Skin epidermis (tissue), 12 donors: Measurements from ENCODE around the gene RUNX2.

ENCODE experiments used
- H3K27ac ChIP-seq, 21 experiments: fragments of 200-600 bp; sonication (generic) in 11 of 21; one replicate each; pipeline ENCODE4 v1.5.0; 2020; ENCODE audit warnings: mild to moderate bottlenecking in 3 of 21, inconsistent platforms in 2 of 21, moderate library complexity in 2 of 21
- H3K4me3 ChIP-seq, 7 experiments: fragments of 200-600 bp; sonication (generic) in 2 of 7; one replicate each; pipeline ENCODE4 v1.5.0; 2020; ENCODE audit warnings: inconsistent platforms in 2 of 7, mild to moderate bottlenecking in 2 of 7, moderate library complexity in 1 of 7

The RUNX2 gene

GRCh38 chr6:45426251-45426650 lies 98.1 kb downstream of the RUNX2 start:
- no peak overlapping the region for H3K4me3 ChIP-seq
- H3K27ac ChIP-seq = peak overlapping the region in 4 of 21 experiments; percentile 1 to 95 (median 57)

DNA sequence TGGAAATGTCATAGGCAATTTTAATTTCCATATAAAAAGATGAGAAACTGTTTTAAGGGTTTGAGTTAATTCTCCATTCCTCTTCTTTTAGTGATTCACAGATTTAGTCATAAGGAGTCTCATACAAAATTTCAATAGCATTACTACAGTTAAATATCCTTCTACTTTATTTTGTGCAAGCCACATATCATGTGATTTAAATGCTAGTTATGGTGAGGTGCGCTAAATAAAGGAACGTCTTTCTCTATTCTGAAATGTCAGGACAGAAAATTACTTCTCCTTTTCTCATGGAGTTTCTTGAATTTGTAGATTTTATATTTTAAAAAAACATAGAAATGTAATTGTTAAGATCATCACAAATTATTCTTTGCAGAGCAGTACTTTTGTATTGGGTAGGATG lies 99.6 kb downstream of the RUNX2 start:
- peak overlapping the region in 5 of 21 experiments; percentile 8 to 27 (median 9) for H3K27ac ChIP-seq
- no peak overlapping the region for H3K4me3 ChIP-seq

GRCh38 chr6:45428727-45429126 lies 100.6 kb downstream of the RUNX2 start:
- no peak overlapping the region for H3K27ac ChIP-seq
- H3K4me3 ChIP-seq = no peak overlapping the region

DNA sequence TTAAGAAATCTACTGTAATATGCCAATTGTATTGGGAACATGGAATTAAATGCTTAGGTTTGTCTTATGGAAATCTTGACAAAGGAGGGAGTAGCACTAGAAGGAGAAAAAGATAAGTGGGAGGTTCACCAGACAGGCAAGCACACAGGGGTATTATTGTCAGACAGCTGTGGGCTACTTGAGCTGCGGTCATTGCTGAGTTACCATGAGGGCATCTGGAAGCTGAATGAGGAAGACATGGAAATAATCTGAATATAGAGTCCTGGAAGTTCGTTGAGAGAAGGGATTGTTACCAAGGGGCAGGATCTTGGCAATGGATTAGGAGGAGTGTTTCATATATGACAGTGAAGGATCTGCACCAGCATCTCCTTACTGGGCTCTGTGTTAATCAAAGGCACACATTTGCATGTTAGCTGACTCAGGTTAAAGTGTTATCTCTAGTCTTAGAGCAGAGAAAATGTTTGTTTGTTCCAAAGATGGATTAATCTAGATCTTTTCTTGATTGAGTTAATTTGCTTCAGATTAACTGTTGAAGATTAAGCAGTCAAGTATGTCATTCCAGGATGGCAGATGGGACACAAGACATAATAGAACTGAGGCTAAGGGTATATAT lies 102.6 kb downstream of the RUNX2 start:
- peak overlapping the region in 1 of 21 experiments; percentile 67 for H3K27ac ChIP-seq
- H3K4me3 ChIP-seq = no peak overlapping the region

GRCh38 chr6:45431317-45432065 lies 103.4 kb downstream of the RUNX2 start:
- Histone ChIP-seq H3K27ac (peak overlapping the region in 1 of 21 experiments; percentile 67), H3K4me3 (no peak overlapping the region)

- peak overlapping the region in 2 of 21 experiments; percentile 49 to 51 for H3K27ac ChIP-seq
- no peak overlapping the region for H3K4me3 ChIP-seq
Observed at GRCh38 chr6:45432977-45433376, 104.8 kb downstream of the RUNX2 start.

GRCh38 chr6:45433533-45434380 lies 105.6 kb downstream of the RUNX2 start:
- H3K4me3 ChIP-seq = no peak overlapping the region
- peak overlapping the region in 4 of 21 experiments; percentile 3 to 67 (median 32) for H3K27ac ChIP-seq

- no peak overlapping the region for H3K4me3 ChIP-seq
- H3K27ac ChIP-seq = peak overlapping the region in 4 of 21 experiments; percentile 3 to 51 (median 28)
Observed at GRCh38 chr6:45434381-45434700, 106.2 kb downstream of the RUNX2 start.

DNA sequence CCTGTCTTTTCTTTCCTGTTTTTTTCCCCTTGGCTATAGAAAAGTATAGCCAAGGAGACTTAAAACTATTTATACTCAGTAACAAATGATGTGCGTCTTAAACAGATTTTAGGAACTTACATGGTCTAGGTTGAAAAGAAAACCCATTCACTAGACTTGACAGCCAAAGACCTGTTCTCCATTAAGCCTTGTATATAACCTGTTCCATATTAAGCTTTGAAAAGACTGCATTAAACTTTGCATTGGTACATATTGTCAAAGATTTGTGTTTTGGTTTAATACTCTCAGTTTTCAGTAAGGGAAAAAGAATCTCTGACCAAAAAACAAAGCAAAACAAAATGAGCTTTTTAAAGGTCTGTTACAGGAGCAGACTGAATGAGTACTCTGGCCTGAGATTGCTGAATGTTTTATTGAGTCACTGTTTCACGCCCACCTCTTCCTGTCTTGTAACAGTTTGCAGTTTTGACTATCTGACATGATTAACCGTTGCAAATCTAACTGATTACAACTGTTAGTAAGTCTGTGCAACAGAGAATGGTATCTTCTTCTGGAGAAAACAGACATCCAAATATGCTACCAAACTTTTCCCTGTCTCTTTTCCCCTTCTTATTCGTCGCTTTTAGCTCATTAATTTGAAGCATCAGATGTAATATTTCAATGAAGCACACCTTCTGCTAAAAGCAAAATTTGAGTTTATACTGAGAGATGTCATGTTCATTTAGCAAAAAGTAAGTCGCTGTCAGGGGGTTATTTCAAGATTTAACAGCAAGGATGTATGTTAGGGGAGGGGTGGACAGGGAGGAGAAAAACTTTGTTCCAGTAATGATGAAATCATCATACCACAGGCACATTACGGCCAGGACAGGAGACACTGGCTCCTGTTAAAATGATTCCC lies 108.7 kb downstream of the RUNX2 start:
- peak overlapping the region in 15 of 21 experiments; percentile 3 to 73 (median 41) for H3K27ac ChIP-seq
- H3K4me3 ChIP-seq = no peak overlapping the region

GRCh38 chr6:45437439-45437815 lies 109.3 kb downstream of the RUNX2 start:
- Histone ChIP-seq H3K27ac (peak overlapping the region in 12 of 21 experiments; percentile 4 to 73 (median 48)), H3K4me3 (no peak overlapping the region)

DNA sequence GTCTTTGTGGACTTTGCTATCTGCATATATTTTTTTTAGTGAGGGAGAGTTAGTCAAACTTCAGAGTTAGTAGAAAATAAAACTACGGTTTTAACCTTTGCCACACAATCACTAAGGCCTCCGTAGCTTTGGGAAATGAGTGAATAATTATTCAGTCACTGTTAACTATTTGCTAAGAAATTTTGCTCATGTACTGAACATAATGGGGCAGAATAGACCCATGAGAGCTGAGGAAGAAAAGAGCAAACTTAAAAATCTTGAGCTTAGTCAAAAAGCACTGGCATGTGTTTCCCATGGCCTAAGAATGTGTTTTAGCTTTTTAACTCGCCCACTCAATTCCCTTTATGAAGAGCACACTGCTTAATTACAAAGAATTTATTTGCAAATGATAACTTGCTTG lies 110.0 kb downstream of the RUNX2 start:
- Histone ChIP-seq H3K27ac (peak overlapping the region in 11 of 21 experiments; percentile 4 to 73 (median 59)), H3K4me3 (no peak overlapping the region)

DNA sequence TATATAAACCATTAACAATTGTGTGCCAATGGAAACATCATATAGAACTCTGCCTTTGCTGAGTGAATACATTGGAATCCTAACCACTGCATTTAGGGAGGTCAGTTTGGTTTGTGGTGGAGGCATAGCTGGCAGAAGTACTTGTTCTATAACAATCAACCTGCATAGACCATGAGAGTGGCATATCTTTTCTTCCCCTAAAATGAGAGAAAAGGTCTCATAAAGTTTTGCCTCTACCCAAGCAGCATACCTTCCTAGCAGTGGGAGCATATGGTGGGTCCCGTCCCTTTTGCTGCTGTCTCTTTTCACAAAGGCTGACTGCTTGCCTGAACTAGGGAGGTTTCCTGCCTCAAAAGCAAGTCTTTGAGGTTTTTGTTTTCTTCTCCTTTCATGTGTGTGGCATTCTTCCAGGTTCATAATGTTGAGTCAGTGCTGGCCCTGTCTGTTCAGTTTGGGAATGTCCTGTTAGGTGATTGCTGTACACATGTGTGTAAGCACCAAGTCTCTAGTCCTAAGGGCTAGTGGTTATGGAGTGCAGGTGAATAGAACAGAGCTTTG lies 110.8 kb downstream of the RUNX2 start:
- Histone ChIP-seq H3K4me3 (no peak overlapping the region), H3K27ac (peak overlapping the region in 9 of 21 experiments; percentile 15 to 71 (median 59))

- Histone ChIP-seq H3K27ac (peak overlapping the region in 4 of 21 experiments; percentile 62 to 71 (median 70)), H3K4me3 (no peak overlapping the region)
Observed at GRCh38 chr6:45439459-45439858, 111.3 kb downstream of the RUNX2 start.

- no peak overlapping the region for H3K4me3 ChIP-seq
- H3K27ac ChIP-seq = peak overlapping the region in 4 of 21 experiments; percentile 62 to 71 (median 70)
Observed at GRCh38 chr6:45439861-45440388, 111.8 kb downstream of the RUNX2 start.

- Histone ChIP-seq H3K27ac (peak overlapping the region in 5 of 21 experiments; percentile 24 to 66 (median 53)), H3K4me3 (no peak overlapping the region)
Observed at GRCh38 chr6:45441851-45442453, 113.8 kb downstream of the RUNX2 start.

DNA sequence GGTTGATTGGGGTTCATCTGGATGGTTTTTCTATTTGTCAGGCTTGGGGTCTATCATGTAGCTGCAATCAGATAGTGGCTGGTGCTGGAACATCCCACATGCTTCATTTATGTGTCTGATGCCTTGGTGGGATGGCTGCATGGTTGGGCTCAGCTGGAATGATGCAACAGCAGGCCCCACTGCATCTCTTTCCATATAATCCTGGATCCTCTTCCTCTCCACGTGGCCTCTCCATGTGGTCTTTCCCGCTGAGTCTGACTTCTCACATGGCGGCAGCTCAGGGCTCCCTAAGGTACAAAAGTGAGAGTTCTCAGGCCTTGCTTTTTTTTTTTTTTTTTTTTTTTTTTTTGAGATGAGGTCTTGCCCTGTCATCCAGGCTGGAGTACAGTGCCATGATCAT lies 114.6 kb downstream of the RUNX2 start:
- Histone ChIP-seq H3K4me3 (no peak overlapping the region), H3K27ac (peak overlapping the region in 3 of 21 experiments; percentile 30 to 66 (median 45))

DNA sequence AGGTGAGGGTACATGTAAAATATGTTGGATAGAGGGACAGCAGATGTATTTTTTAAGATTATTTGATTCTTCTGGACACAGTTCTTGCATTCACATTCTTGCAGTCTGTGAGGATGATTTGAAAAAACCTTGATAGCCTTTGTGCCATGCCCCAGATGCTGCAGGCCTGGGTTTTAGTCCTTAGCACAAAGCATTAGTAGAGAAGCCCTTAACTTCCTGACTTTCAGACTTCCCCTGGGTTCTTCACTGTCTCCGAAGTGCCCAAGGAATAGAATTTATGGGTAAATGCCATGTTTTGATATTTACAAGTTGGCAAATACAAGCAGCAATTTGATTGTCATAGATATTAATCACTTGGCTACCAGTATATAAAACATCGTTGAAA lies 117.2 kb downstream of the RUNX2 start:
- Histone ChIP-seq H3K27ac (peak overlapping the region in 19 of 21 experiments; percentile 6 to 89 (median 64)), H3K4me3 (no peak overlapping the region)
